ENCODE measurements around the gene ATP13A4.

DNA sequence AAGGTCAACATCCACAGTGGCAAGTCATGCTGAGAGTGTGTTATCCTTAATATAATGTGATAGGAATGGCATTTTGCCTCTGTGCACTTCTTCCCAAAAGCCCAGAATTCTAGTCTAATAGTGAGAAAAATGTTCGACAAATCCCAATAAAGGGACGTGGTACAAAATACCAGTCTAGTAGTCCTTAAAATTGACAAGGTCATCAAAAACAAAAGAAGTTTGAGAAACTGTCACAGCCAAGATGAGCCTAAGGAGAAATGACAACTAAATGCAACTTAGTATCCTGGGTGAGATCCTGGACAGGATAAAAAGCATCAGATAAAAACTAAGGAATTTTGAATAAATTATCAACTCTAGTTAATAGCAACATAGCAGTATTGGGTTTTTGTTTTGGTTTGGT is 14.4 kb upstream of the ATP13A4 start:
- TF ChIP-seq, protein P1, sequence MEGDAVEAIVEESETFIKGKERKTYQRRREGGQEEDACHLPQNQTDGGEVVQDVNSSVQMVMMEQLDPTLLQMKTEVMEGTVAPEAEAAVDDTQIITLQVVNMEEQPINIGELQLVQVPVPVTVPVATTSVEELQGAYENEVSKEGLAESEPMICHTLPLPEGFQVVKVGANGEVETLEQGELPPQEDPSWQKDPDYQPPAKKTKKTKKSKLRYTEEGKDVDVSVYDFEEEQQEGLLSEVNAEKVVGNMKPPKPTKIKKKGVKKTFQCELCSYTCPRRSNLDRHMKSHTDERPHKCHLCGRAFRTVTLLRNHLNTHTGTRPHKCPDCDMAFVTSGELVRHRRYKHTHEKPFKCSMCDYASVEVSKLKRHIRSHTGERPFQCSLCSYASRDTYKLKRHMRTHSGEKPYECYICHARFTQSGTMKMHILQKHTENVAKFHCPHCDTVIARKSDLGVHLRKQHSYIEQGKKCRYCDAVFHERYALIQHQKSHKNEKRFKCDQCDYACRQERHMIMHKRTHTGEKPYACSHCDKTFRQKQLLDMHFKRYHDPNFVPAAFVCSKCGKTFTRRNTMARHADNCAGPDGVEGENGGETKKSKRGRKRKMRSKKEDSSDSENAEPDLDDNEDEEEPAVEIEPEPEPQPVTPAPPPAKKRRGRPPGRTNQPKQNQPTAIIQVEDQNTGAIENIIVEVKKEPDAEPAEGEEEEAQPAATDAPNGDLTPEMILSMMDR (IDR thresholded peaks at IDR 0.05; ENCODE audit: insufficient read depth, low read length) = no peak
- TF ChIP-seq, protein P2, sequence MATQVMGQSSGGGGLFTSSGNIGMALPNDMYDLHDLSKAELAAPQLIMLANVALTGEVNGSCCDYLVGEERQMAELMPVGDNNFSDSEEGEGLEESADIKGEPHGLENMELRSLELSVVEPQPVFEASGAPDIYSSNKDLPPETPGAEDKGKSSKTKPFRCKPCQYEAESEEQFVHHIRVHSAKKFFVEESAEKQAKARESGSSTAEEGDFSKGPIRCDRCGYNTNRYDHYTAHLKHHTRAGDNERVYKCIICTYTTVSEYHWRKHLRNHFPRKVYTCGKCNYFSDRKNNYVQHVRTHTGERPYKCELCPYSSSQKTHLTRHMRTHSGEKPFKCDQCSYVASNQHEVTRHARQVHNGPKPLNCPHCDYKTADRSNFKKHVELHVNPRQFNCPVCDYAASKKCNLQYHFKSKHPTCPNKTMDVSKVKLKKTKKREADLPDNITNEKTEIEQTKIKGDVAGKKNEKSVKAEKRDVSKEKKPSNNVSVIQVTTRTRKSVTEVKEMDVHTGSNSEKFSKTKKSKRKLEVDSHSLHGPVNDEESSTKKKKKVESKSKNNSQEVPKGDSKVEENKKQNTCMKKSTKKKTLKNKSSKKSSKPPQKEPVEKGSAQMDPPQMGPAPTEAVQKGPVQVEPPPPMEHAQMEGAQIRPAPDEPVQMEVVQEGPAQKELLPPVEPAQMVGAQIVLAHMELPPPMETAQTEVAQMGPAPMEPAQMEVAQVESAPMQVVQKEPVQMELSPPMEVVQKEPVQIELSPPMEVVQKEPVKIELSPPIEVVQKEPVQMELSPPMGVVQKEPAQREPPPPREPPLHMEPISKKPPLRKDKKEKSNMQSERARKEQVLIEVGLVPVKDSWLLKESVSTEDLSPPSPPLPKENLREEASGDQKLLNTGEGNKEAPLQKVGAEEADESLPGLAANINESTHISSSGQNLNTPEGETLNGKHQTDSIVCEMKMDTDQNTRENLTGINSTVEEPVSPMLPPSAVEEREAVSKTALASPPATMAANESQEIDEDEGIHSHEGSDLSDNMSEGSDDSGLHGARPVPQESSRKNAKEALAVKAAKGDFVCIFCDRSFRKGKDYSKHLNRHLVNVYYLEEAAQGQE (IDR thresholded peaks at IDR 0.05; ENCODE audit: insufficient replicate concordance, low read depth) = no peak
